Ovary (tissue), 3 donors: ENCODE data around the gene ERN1.

Experiments
- CTCF ChIP-seq, 3 donors: fragments of 450-650 bp in 2 of 3; fragments of 200-600 bp in 1 of 3; IDR thresholded peaks; one replicate each; pipeline versions ENCODE4 v1.5.1 to v1.8.0; 2016 to 2022; ENCODE audit warnings: antibody characterized with exemption in 3 of 3, mild to moderate bottlenecking in 1 of 3
- EP300 ChIP-seq: sonication (generic); formaldehyde crosslinking; IDR thresholded peaks from one replicate; pipeline ENCODE4 v1.6.1; 2017; ENCODE audit warnings: antibody characterized with exemption
- donor health status: DM: no; HTN: no; CAD: no.

- no peak for TF ChIP-seq CTCF (IDR thresholded peaks at IDR 0.05)
- TF ChIP-seq EP300, result no peak
Observed at GRCh38 chr17:64040206-64040605, 89.7 kb downstream of the ERN1 start.
